Calu3 (cell line): Measurements from ENCODE around the gene HOOK2. TPM values are rescaled to one million over a fixed set of nuclear protein-coding genes. Genes with fewer than 3 reads are reported as not detected.

ENCODE experiments used
- BruUV-seq: library from RNA; stranded (reverse); fragments of 400-500 nt; replicated peaks from 2 replicates; lab custom pipeline; 2021; lab: Mats Ljungman, UMichigan
- CTCF ChIA-PET: fragments of 300-600 bp; sonication (Branson Sonifier 250); formaldehyde crosslinking; loops from one replicate; lab custom pipeline; 2022; ENCODE audit warnings: antibody characterized with exemption; lab: Charles Lee
- DNase-seq: peaks from one replicate; pipeline ENCODE4 v3.0.0; 2022
- H3K27ac Mint-ChIP-seq: one replicate; pipeline ENCODE4 v1.8.0; 2022; ENCODE audit warnings: mixed read lengths; ENCODE audit not compliant: unreplicated experiment
- H3K27me3 Mint-ChIP-seq: one replicate; pipeline ENCODE4 v1.8.0; 2022; ENCODE audit warnings: mixed read lengths; ENCODE audit not compliant: unreplicated experiment
- H3K36me3 Mint-ChIP-seq: one replicate; pipeline ENCODE4 v1.8.0; 2022; ENCODE audit warnings: mild to moderate bottlenecking, moderate library complexity, mixed read lengths; ENCODE audit not compliant: insufficient read depth, unreplicated experiment
- H3K4me1 Mint-ChIP-seq: one replicate; pipeline ENCODE4 v1.8.0; 2022; ENCODE audit warnings: mild to moderate bottlenecking, low read depth, mixed read lengths; ENCODE audit not compliant: unreplicated experiment
- H3K4me3 Mint-ChIP-seq: one replicate; pipeline ENCODE4 v1.8.0; 2022; ENCODE audit warnings: mild to moderate bottlenecking, low read depth, moderate library complexity, mixed read lengths; ENCODE audit not compliant: unreplicated experiment
- H3K9me3 Mint-ChIP-seq: one replicate; pipeline ENCODE4 v1.8.0; 2022; ENCODE audit warnings: low read depth, mixed read lengths; ENCODE audit not compliant: unreplicated experiment
- intact Hi-C: fragments of 100-400 bp; cut with micrococcal nuclease; formaldehyde crosslinking; loops from one replicate; pipeline ENCODE4 v1.10.0; 2022; ENCODE audit not compliant: unreplicated experiment
- total RNA-seq: library from RNA; stranded (reverse); gene quantifications from 2 replicates; pipeline ENCODE4 v1.2.3, GENCODE V29; 2022
- TF ChIP-seq, protein P1 (sequence below): fragments of 200-600 bp; IDR thresholded peaks from one replicate; pipeline ENCODE4 v1.8.0; 2022; ENCODE audit warnings: antibody characterized with exemption; ENCODE audit not compliant: unreplicated experiment

The HOOK2 gene
- total RNA-seq, 1 experiment from 2014 or later, result 69.0 TPM

DNA sequence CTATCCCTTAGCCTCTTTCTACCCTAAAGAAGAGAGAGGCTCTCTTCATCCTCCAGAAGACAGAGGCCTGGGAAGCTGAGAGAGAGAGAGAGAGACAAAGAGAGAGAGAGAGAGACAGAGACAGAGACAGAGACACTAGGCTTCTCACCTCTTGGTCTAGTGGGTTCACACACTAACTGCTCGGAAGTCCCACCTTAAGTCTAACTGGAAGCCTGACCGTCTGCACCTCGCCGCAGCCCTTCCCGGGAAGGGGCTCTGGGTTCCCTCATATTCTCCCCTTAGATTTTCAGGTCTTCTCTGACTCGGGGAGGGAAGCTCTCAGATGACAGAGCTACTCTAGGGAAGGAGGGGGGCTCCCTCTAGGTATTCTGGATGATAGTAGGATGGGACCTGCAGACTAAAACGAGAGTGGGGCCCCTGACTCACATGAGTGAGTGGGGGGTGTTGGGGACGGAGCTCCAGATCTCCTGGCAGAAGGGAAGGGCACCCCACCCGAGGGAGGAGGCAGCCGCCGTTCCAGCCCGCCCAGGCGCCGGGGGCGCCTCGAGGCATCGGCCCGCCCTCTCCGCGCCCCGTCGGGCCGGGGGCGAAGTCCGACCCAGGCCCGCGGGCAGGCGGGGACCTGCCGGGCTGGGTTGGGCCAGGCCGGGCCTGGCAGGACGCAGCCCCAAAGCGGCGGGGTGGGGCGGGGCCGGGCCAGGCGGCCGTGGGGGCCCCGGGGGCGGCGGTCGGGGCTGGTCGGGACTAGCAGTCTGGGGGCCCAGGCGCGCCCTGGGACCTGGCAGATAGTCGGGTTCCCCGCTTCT, 13.9 kb upstream of the HOOK2 start:
- Mint-ChIP-seq H3K4me3 (peak overlapping the region; percentile 86), H3K27me3 (no peaks in the 10 kb centered on the region), H3K27ac (peak overlapping the region; percentile 98), H3K36me3 (peaks cover 56% of the 10 kb centered on the region), H3K4me1 (peaks cover 24% of the 10 kb centered on the region), H3K9me3 (no peaks in the 10 kb centered on the region)
- intact Hi-C loops, result no loop called here
- TF ChIP-seq, protein P1, sequence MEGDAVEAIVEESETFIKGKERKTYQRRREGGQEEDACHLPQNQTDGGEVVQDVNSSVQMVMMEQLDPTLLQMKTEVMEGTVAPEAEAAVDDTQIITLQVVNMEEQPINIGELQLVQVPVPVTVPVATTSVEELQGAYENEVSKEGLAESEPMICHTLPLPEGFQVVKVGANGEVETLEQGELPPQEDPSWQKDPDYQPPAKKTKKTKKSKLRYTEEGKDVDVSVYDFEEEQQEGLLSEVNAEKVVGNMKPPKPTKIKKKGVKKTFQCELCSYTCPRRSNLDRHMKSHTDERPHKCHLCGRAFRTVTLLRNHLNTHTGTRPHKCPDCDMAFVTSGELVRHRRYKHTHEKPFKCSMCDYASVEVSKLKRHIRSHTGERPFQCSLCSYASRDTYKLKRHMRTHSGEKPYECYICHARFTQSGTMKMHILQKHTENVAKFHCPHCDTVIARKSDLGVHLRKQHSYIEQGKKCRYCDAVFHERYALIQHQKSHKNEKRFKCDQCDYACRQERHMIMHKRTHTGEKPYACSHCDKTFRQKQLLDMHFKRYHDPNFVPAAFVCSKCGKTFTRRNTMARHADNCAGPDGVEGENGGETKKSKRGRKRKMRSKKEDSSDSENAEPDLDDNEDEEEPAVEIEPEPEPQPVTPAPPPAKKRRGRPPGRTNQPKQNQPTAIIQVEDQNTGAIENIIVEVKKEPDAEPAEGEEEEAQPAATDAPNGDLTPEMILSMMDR, result no peak
- no peak for DNase-seq
- BruUV-seq, result no TSS peak
- CTCF ChIA-PET, result interaction anchor here (0.8 kb wide), 1 partner anchor 11 kb away, joined by 5 read pairs; no protein-coding TSS in a partner anchor

DNA sequence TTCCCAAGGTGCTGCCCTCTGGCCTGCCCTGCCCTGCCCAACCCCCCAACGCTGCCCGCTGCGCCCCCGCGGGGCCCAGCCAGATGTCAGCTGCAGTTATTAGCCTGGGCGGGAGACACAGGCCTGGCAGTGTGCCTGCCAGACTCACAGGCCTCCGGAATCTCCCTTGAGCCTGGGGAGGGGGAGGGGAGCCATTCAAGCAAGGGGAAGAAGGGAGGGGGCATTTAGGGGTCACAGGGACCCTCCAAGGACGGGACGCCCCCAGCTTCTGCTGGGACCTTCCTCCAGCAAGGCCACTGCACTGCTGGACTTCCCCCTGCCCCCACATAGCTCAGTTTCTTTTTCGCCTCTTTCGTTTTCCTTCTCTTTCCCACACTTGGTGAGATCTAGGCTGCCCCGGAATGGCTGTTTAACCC, 13.3 kb upstream of the HOOK2 start:
- Mint-ChIP-seq H3K36me3 (peaks cover 50% of the 10 kb centered on the region), H3K4me3 (peak overlapping the region; percentile 86), H3K4me1 (peaks cover 24% of the 10 kb centered on the region), H3K27ac (peak overlapping the region; percentile 98), H3K9me3 (no peaks in the 10 kb centered on the region), H3K27me3 (no peaks in the 10 kb centered on the region)
- CTCF ChIA-PET, result interaction anchor here (0.8 kb wide), 1 partner anchor 11 kb away, joined by 5 read pairs; no protein-coding TSS in a partner anchor
- BruUV-seq, result no TSS peak
- intact Hi-C loops, result no loop called here
- peak; percentile 65 for DNase-seq
- TF ChIP-seq, protein P1, result no peak

DNA sequence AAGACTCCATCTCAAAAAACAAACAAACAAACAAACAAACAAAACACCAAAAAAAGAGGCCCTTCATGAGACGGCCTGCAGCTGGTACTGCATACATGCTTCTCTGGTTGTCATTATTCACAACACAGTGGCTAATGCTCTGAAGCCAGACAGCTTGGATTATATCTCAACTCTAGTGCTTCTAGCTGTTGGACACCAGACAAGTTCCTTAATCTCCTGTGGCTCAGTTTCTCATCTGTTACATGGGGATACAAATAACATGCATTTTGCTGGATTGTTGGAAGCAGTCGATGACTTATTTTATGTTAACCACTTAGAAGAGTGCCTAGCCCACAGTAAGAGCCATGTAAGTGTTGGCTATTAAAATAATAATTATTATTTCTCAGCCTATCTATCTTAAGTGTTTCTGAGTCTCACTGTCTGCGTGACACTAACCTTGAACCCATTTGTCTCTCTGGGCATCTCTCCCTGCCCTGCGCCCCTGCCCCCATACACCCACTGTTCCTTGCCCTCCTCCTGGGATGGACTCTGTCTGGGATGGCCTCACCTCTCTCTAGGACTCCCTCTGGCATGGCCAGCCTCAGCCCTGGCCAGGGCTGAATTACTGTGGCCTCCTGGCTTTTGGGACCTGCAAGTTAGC, 12.8 kb upstream of the HOOK2 start:
- Mint-ChIP-seq H3K4me3 (peak overlapping the region; percentile 86), H3K27me3 (no peaks in the 10 kb centered on the region), H3K4me1 (peaks cover 24% of the 10 kb centered on the region), H3K9me3 (no peaks in the 10 kb centered on the region), H3K27ac (peak overlapping the region; percentile 98), H3K36me3 (peaks cover 46% of the 10 kb centered on the region)
- DNase-seq, result no peak
- intact Hi-C loops, result no loop called here
- BruUV-seq, result TSS peak; percentile 20
- CTCF ChIA-PET, result interaction anchor here (0.6 to 0.8 kb wide), 2 partner anchors 10 to 114 kb away, joined by 4 to 5 read pairs; no protein-coding TSS in a partner anchor
- TF ChIP-seq, protein P1, result no peak

DNA sequence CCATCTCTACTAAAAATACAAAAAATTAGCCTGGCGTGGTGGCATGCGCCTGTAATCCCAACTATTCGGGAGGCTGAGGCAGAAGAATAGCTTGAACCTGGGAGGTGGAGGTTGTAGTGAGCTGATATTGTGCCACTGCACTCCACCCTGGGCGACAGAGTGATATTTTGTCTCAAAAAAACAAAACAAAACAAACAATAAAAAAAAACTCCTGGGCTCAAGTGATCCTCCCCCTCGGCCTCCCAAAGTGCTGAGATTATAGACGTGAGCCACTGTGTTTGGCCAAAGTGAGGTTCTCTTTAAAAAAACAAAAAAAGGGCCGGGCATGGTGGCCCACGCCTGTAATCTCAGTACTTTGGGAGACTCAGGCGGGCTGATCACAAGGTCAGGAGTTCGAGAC, 12.1 kb upstream of the HOOK2 start:
- Mint-ChIP-seq H3K36me3 (peaks cover 46% of the 10 kb centered on the region), H3K27ac (peak overlapping the region; percentile 17), H3K4me3 (no peak overlapping the region), H3K27me3 (no peaks in the 10 kb centered on the region), H3K4me1 (peaks cover 24% of the 10 kb centered on the region), H3K9me3 (no peaks in the 10 kb centered on the region)
- CTCF ChIA-PET, result interaction anchor here (0.6 kb wide), 1 partner anchor 115 kb away, joined by 4 read pairs; no protein-coding TSS in a partner anchor
- BruUV-seq, result no TSS peak
- intact Hi-C loops, result no loop called here
- DNase-seq, result no peak
- TF ChIP-seq, protein P1, result no peak
